HCT116 (cell line): Measurements from ENCODE around the gene LRRIQ3. TPM values are rescaled to one million over a fixed set of nuclear protein-coding genes. Genes with fewer than 3 reads are reported as not detected.

Experiments
- ATAC-seq: fragments of 200-7000 bp; cut with Tn5 transposase; 2 replicates; pipeline ENCODE4 v1.9.1; 2020; ENCODE audit warnings: mild to moderate bottlenecking, moderate library complexity
- BruUV-seq: library from RNA; stranded (reverse); fragments of 400-500 nt; replicated peaks from 2 replicates; lab custom pipeline; 2021; lab: Mats Ljungman, UMichigan
- CTCF ChIA-PET: fragments of 300-600 bp; sonication (Branson Sonifier 250); formaldehyde crosslinking; loops from one replicate; lab custom pipeline; 2021; ENCODE audit warnings: antibody characterized with exemption; lab: Charles Lee
- POLR2A ChIA-PET: fragments of 300-600, 350-600 bp; sonication (Branson Sonifier 250); formaldehyde crosslinking; loops from one replicate; lab custom pipeline; 2021; ENCODE audit warnings: antibody characterized with exemption; lab: Charles Lee
- RAD21 ChIA-PET, 2 experiments: fragments of 300-600 bp; sonication (Branson Sonifier 250); formaldehyde crosslinking; loops; one replicate each; lab custom pipeline; 2023; ENCODE audit warnings: low total read pairs in 2 of 2; ENCODE audit not compliant: uncharacterized antibody in 2 of 2, unreplicated experiment in 2 of 2, low non-redundant PET in 1 of 2; lab: Charles Lee
- DNase-seq: peaks from one replicate; pipeline ENCODE4 v3.0.0-alpha.2; 2010; ENCODE audit warnings: low read depth, low spot score
- H2AFZ ChIP-seq: fragments of 200-600 bp; shearing (Covaris generic), sonication (generic); 2 replicates; pipeline ENCODE4 v1.6.1; 2017; ENCODE audit warnings: low read depth, mixed run types, mixed read lengths, antibody characterized with exemption, low read length; ENCODE audit not compliant: poor library complexity, severe bottlenecking
- H3K27ac ChIP-seq: 2 replicates; pipeline ENCODE4 v1.5.1; 2012; ENCODE audit warnings: low read depth, low read length
- H3K27me3 ChIP-seq: fragments of 200-600 bp; sonication (generic); 2 replicates; pipeline ENCODE4 v1.6.1; 2016; ENCODE audit warnings: mixed run types, low read length, mixed read lengths; ENCODE audit not compliant: insufficient read depth
- H3K36me3 ChIP-seq, 2 experiments: fragments of 200-500 bp in 1 of 2; fragments of 200-600 bp in 1 of 2; sonication (Bioruptor generic) in 1 of 2; sonication (generic) in 1 of 2; 2 replicates each; pipeline versions ENCODE4 v1.5.1 to v1.6.1; 2014 to 2016; ENCODE audit warnings: low read length in 2 of 2, inconsistent platforms in 1 of 2, mixed read lengths in 1 of 2, mixed run types in 1 of 2; ENCODE audit not compliant: insufficient read depth in 2 of 2, control insufficient read depth in 1 of 2
- H3K4me1 ChIP-seq, 2 experiments: fragments of 200-600 bp in 1 of 2; sonication (generic) in 1 of 2; 2 replicates each; pipeline versions ENCODE4 v1.5.1 to v1.6.1; 2012 to 2017; ENCODE audit warnings: low read length in 2 of 2, inconsistent platforms in 1 of 2, mild to moderate bottlenecking in 1 of 2, mixed read lengths in 1 of 2, mixed run types in 1 of 2, moderate library complexity in 1 of 2; ENCODE audit not compliant: insufficient read depth in 2 of 2, control insufficient read depth in 1 of 2
- H3K4me2 ChIP-seq: fragments of 200-600 bp; sonication (generic); 2 replicates; pipeline ENCODE4 v1.6.1; 2017; ENCODE audit warnings: mixed run types, low read length, mixed read lengths
- H3K4me3 ChIP-seq, 2 experiments: fragments of 200-600 bp in 1 of 2; sonication (generic) in 1 of 2; replicated peaks in 1 of 2; 2 replicates each; pipeline ENCODE4 v1.5.1; 2011 to 2016; ENCODE audit warnings: low read length in 2 of 2, control low read depth in 1 of 2, low read depth in 1 of 2, mild to moderate bottlenecking in 1 of 2, mixed read lengths in 1 of 2, mixed run types in 1 of 2
- H3K79me2 ChIP-seq: fragments of 200-600 bp; sonication (generic); 2 replicates; pipeline ENCODE4 v1.6.1; 2017; ENCODE audit warnings: mild to moderate bottlenecking, mixed run types, low read length, moderate library complexity, mixed read lengths; ENCODE audit not compliant: insufficient read depth
- H3K9ac ChIP-seq: fragments of 200-600 bp; sonication (generic); 2 replicates; pipeline ENCODE4 v1.6.1; 2016; ENCODE audit warnings: low read length, mixed read lengths
- H3K9me2 ChIP-seq: fragments of 200-600 bp; sonication (generic), shearing (Covaris generic); 2 replicates; pipeline ENCODE4 v1.6.1; 2017; ENCODE audit warnings: mixed run types, mild to moderate bottlenecking, moderate library complexity; ENCODE audit not compliant: insufficient read depth
- H3K9me3 ChIP-seq, 2 experiments: fragments of 200-500 bp in 1 of 2; fragments of 200-600 bp in 1 of 2; sonication (Bioruptor generic) in 1 of 2; sonication (generic) in 1 of 2; 2 replicates each; pipeline ENCODE4 v1.6.1; 2014 to 2017; ENCODE audit warnings: low read length in 2 of 2, mixed read lengths in 2 of 2, inconsistent platforms in 1 of 2, low read depth in 1 of 2, mild to moderate bottlenecking in 1 of 2, mixed run types in 1 of 2, moderate library complexity in 1 of 2; ENCODE audit not compliant: control insufficient read depth in 1 of 2, insufficient read depth in 1 of 2
- H4K20me1 ChIP-seq: fragments of 200-600 bp; sonication (generic), shearing (Covaris generic); 2 replicates; pipeline ENCODE4 v1.6.1; 2017; ENCODE audit warnings: mixed run types, mild to moderate bottlenecking, moderate library complexity; ENCODE audit not compliant: insufficient read depth
- EGR1 ChIP-seq: IDR thresholded peaks from 2 replicates; pipeline ENCODE4 v1.6.1; 2012; ENCODE audit warnings: low read depth
- ELF1 ChIP-seq: IDR thresholded peaks from 2 replicates; pipeline ENCODE4 v1.6.1; 2012; ENCODE audit warnings: low read depth, borderline replicate concordance
- POLR2A ChIP-seq: IDR thresholded peaks from 2 replicates; pipeline ENCODE4 v1.7.0; 2011; ENCODE audit warnings: borderline replicate concordance; ENCODE audit not compliant: insufficient read depth, insufficient read length; ENCODE audit errors: extremely low read depth
- RAD21 ChIP-seq: IDR thresholded peaks from 2 replicates; pipeline ENCODE4 v1.6.1; 2012; ENCODE audit warnings: low read depth, mild to moderate bottlenecking
- SIN3A ChIP-seq: IDR thresholded peaks from 2 replicates; pipeline ENCODE4 v1.6.1; 2012; ENCODE audit warnings: low read depth
- ZFX ChIP-seq: fragments of 450-650 bp; IDR thresholded peaks from 2 replicates; pipeline ENCODE4 v1.6.1; 2017
- intact Hi-C: fragments of 100-400 bp; cut with micrococcal nuclease; formaldehyde crosslinking; loops from 2 replicates; pipeline ENCODE4 v1.10.0; 2022
- total RNA-seq: library from RNA; stranded (reverse); gene quantifications from one replicate; pipeline ENCODE4 v1.2.1, GENCODE V29; 2021; ENCODE audit not compliant: unreplicated experiment

LRRIQ3 gene
- total RNA-seq, 1 experiment from 2014 or later = 1.1 TPM

DNA sequence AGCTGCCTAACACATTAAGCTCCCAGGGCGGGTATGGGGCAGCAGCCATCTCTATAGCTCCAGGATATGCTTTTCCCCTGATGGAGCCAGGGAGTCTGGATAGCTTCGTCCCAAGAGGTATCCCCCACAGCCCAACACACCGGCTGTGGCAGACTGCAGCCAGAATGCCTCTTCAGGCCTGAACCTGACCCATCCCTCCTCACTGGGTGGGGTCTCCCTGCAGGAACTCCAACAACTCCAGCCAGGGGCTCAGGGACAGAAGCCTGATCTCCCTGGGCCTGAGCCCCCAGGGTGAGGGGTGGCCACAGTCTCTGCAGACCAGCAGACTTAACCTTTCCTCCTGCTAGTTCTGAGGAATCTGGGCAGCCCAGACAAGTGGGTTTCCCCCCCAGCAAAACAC lies 159.9 kb downstream of the LRRIQ3 start:
- Histone ChIP-seq H3K9me3 (no peaks in the 10 kb centered on the region), H3K36me3 (no peaks in the 10 kb centered on the region), H3K4me2 (no peak overlapping the region), H4K20me1 (no peaks in the 10 kb centered on the region), H3K27ac (no peak overlapping the region), H3K9me2 (no peaks in the 10 kb centered on the region), H3K4me1 (no peaks in the 10 kb centered on the region), H3K79me2 (no peaks in the 10 kb centered on the region), H3K4me3 (no peak overlapping the region), H2AFZ (no peak overlapping the region), H3K9ac (no peak overlapping the region), H3K27me3 (no peaks in the 10 kb centered on the region)
- no peak for ATAC-seq
- no TSS peak for BruUV-seq
- TF ChIP-seq ELF1 (no peak), SIN3A (no peak), RAD21 (no peak)
- ChIA-PET RAD21 (no interaction called here), CTCF (no interaction called here), POLR2A (no interaction called here)
- no peak for DNase-seq
- intact Hi-C loops = no loop called here

DNA sequence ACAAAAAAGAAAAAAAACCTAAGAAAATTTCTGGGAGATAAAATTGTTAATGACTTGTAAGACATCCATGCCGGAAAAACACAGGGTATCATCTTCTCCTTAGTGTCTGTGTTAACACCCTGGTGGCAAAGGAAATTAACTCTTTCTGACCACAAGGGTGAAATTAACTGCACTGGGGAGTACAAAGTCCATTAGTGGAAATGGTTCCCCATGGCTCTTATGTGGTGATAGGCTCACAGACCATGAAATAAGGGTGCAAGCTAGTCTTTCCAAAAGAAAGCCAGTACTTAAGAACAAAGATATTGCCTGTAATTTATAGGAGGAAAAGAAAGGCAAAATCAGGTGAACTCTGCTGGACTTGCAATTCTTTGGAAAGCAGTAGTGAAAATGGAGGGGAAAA lies 185.4 kb downstream of the LRRIQ3 start:
- BruUV-seq = no TSS peak
- H2AFZ ChIP-seq = no peak overlapping the region
- intact Hi-C loops = no loop called here
- H3K9me3 ChIP-seq = no peaks in the 10 kb centered on the region; a peak in 1 of 4 replicates
- no peaks in the 10 kb centered on the region for H3K79me2 ChIP-seq
- no peaks in the 10 kb centered on the region for H3K36me3 ChIP-seq
- CTCF ChIA-PET = no interaction called here
- no peak overlapping the region for H3K4me3 ChIP-seq
- no peak for TF ChIP-seq ZFX
- no peak overlapping the region for H3K27ac ChIP-seq
- POLR2A ChIA-PET = no interaction called here
- no peak overlapping the region for H3K4me2 ChIP-seq
- RAD21 ChIA-PET = no interaction called here
- no peaks in the 10 kb centered on the region for H4K20me1 ChIP-seq
- H3K27me3 ChIP-seq = no peaks in the 10 kb centered on the region
- H3K9ac ChIP-seq = no peak overlapping the region
- DNase-seq (no peak), ATAC-seq (no peak)
- H3K4me1 ChIP-seq = no peaks in the 10 kb centered on the region
- H3K9me2 ChIP-seq = no peaks in the 10 kb centered on the region

DNA sequence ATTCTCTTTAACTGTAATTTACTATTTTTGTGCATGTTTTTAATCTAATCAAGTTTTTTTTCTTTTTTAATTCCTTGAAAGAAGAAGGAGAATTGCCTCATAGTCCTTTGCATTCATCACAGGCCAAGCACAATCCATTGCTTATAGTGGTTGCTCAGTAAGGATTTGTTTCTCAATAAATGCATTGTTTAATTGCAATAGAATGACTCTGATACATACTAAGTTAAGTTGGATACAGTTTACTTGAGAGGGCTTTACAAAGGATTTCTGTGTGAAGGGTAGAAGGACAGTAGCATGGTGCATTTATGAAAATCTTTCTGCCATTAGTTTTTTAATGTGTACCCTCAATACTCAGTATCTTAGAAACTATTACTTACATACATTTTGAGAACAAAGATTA lies 186.2 kb downstream of the LRRIQ3 start:
- H3K9ac ChIP-seq = no peak overlapping the region
- TF ChIP-seq EGR1 (no peak), SIN3A (no peak), POLR2A (no peak)
- intact Hi-C loops = no loop called here
- ChIA-PET POLR2A (no interaction called here), RAD21 (no interaction called here), CTCF (no interaction called here)
- H3K79me2 ChIP-seq = no peaks in the 10 kb centered on the region
- ATAC-seq (no peak), DNase-seq (no peak)
- H3K9me2 ChIP-seq = no peaks in the 10 kb centered on the region
- no peaks in the 10 kb centered on the region for H3K4me1 ChIP-seq
- H4K20me1 ChIP-seq = no peaks in the 10 kb centered on the region
- BruUV-seq = no TSS peak
- no peaks in the 10 kb centered on the region for H3K36me3 ChIP-seq
- H3K4me3 ChIP-seq = no peak overlapping the region
- H3K4me2 ChIP-seq = no peak overlapping the region
- no peak overlapping the region for H2AFZ ChIP-seq
- H3K27ac ChIP-seq = no peak overlapping the region
- H3K9me3 ChIP-seq = no peaks in the 10 kb centered on the region; a peak in 1 of 4 replicates
- no peaks in the 10 kb centered on the region for H3K27me3 ChIP-seq
